ENCODE measurements around the gene SSTR5.

The SSTR5 gene

GRCh38 chr16:1113889-1114526 lies 41.5 kb downstream of the SSTR5 start:
- Histone ChIP-seq H3K79me2 (no peaks in the 10 kb centered on the region), H3K27me3 (ENCODE audit: control insufficient read depth, insufficient read depth, low read length) (no peaks in the 10 kb centered on the region)
- TF ChIP-seq CTCF (IDR thresholded peaks at IDR 0.05): no peak

GRCh38 chr16:1116693-1117077 lies 44.1 kb downstream of the SSTR5 start:
- Histone ChIP-seq H3K36me3 (ENCODE audit: control insufficient read depth, insufficient read depth, low read length) (no peaks in the 10 kb centered on the region), H3K9me3 (ENCODE audit: control insufficient read depth, low read length) (no peaks in the 10 kb centered on the region), H3K79me2 (no peaks in the 10 kb centered on the region), H3K9ac (no peak overlapping the region), H3K27ac (no peak overlapping the region), H3K4me1 (no peaks in the 10 kb centered on the region), H3K4me3 (ENCODE audit: low read depth, low read length) (no peak overlapping the region), H3K27me3 (ENCODE audit: control insufficient read depth, insufficient read depth, low read length) (no peaks in the 10 kb centered on the region), H2AFZ (no peak overlapping the region), H3K4me2 (ENCODE audit: low read length) (no peak overlapping the region)
- TF ChIP-seq CTCF (IDR thresholded peaks at IDR 0.05): no peak

More at GRCh38 chr16:1113889-1114526, 41.5 kb downstream of the SSTR5 start:
- H2AFZ ChIP-seq: no peak overlapping the region
- no peaks in the 10 kb centered on the region for H3K9me3 ChIP-seq (ENCODE audit: control insufficient read depth, low read length)
- H3K4me2 ChIP-seq (ENCODE audit: low read length): no peak overlapping the region
- H3K36me3 ChIP-seq (ENCODE audit: control insufficient read depth, insufficient read depth, low read length): no peaks in the 10 kb centered on the region
- no peak overlapping the region for H3K4me3 ChIP-seq (ENCODE audit: low read depth, low read length)
- H3K9ac ChIP-seq: no peak overlapping the region
- no peaks in the 10 kb centered on the region for H3K4me1 ChIP-seq
- no peak overlapping the region for H3K27ac ChIP-seq

GRCh38 chr16:1117176-1117900 lies 44.8 kb downstream of the SSTR5 start:
- no peaks in the 10 kb centered on the region for H3K79me2 ChIP-seq
- no peaks in the 10 kb centered on the region for H3K27me3 ChIP-seq (ENCODE audit: control insufficient read depth, insufficient read depth, low read length)
- H3K9ac ChIP-seq: no peak overlapping the region
- H3K4me1 ChIP-seq: no peaks in the 10 kb centered on the region
- no peaks in the 10 kb centered on the region for H3K36me3 ChIP-seq (ENCODE audit: control insufficient read depth, insufficient read depth, low read length)
- no peaks in the 10 kb centered on the region for H3K9me3 ChIP-seq (ENCODE audit: control insufficient read depth, low read length)
- no peak overlapping the region for H3K4me3 ChIP-seq (ENCODE audit: low read depth, low read length)
- no peak overlapping the region for H3K27ac ChIP-seq
- no peak for TF ChIP-seq CTCF (IDR thresholded peaks at IDR 0.05)
- no peak overlapping the region for H2AFZ ChIP-seq
- no peak overlapping the region for H3K4me2 ChIP-seq (ENCODE audit: low read length)

- no peaks in the 10 kb centered on the region for H3K27me3 ChIP-seq (ENCODE audit: control insufficient read depth, insufficient read depth, low read length)
- H3K4me2 ChIP-seq (ENCODE audit: low read length): no peak overlapping the region
- TF ChIP-seq CTCF (IDR thresholded peaks at IDR 0.05): no peak
- no peak overlapping the region for H3K4me3 ChIP-seq (ENCODE audit: low read depth, low read length)
- H3K9me3 ChIP-seq (ENCODE audit: control insufficient read depth, low read length): no peaks in the 10 kb centered on the region
- H2AFZ ChIP-seq: no peak overlapping the region
- H3K9ac ChIP-seq: no peak overlapping the region
- no peaks in the 10 kb centered on the region for H3K4me1 ChIP-seq
- no peak overlapping the region for H3K27ac ChIP-seq
- no peaks in the 10 kb centered on the region for H3K79me2 ChIP-seq
- H3K36me3 ChIP-seq (ENCODE audit: control insufficient read depth, insufficient read depth, low read length): no peaks in the 10 kb centered on the region
These were observed 45.4 kb downstream of the SSTR5 start for GRCh38 chr16:1117926-1118325.

- no peaks in the 10 kb centered on the region for H3K9me3 ChIP-seq (ENCODE audit: control insufficient read depth, low read length)
- H3K36me3 ChIP-seq (ENCODE audit: control insufficient read depth, insufficient read depth, low read length): no peaks in the 10 kb centered on the region
- no peaks in the 10 kb centered on the region for H3K4me1 ChIP-seq
- no peak overlapping the region for H3K4me3 ChIP-seq (ENCODE audit: low read depth, low read length)
- H3K9ac ChIP-seq: no peak overlapping the region
- no peak overlapping the region for H3K27ac ChIP-seq
- no peak overlapping the region for H3K4me2 ChIP-seq (ENCODE audit: low read length)
- no peaks in the 10 kb centered on the region for H3K27me3 ChIP-seq (ENCODE audit: control insufficient read depth, insufficient read depth, low read length)
- H3K79me2 ChIP-seq: no peaks in the 10 kb centered on the region
- H2AFZ ChIP-seq: no peak overlapping the region
- TF ChIP-seq CTCF (IDR thresholded peaks at IDR 0.05): no peak
These were observed 46.6 kb downstream of the SSTR5 start for GRCh38 chr16:1119129-1119528.

Measured in parathyroid adenoma (tissue), 2 donors.